H1 (cell line): Measurements from ENCODE around the gene SHISA6. TPM values are rescaled to one million over a fixed set of nuclear protein-coding genes. Genes with fewer than 3 reads are reported as not detected.

Experiments
- CTCF ChIA-PET: fragments of 300-600 bp; sonication (Branson Sonifier 250); formaldehyde crosslinking; loops from one replicate; lab custom pipeline; 2021; ENCODE audit not compliant: partially characterized antibody; lab: Charles Lee
- POLR2A ChIA-PET: fragments of 300-600 bp; sonication (Branson Sonifier 250); formaldehyde crosslinking; loops from one replicate; lab custom pipeline; 2021; ENCODE audit warnings: inconsistent platforms; ENCODE audit not compliant: partially characterized antibody; lab: Charles Lee
- DNase-seq, 2 experiments: peaks; one replicate each; pipeline versions ENCODE4 v3.0.0 to v3.0.0-alpha.2; 2010 to 2022; ENCODE audit warnings: low spot score in 2 of 2, low read depth in 1 of 2, mixed read lengths in 1 of 2
- FAIRE-seq: peaks from 2 replicates; lab custom pipeline; 2011; peaks lifted over from hg19 to GRCh38; lab: Jason Lieb, UNC
- H2AFZ ChIP-seq: 2 replicates; pipeline ENCODE4 v1.8.1; 2012; ENCODE audit warnings: low read length, inconsistent platforms
- H2AK5ac ChIP-seq: 2 replicates; pipeline ENCODE4 v1.6.1; 2013; ENCODE audit warnings: low read depth, low read length
- H2BK120ac ChIP-seq: replicated peaks from 2 replicates; pipeline ENCODE3; 2013; ENCODE audit warnings: low read depth, low read length, inconsistent platforms
- H2BK12ac ChIP-seq: 2 replicates; pipeline ENCODE4 v1.6.1; 2013; ENCODE audit warnings: low read depth, low read length
- H2BK15ac ChIP-seq: 2 replicates; pipeline ENCODE4 v1.6.1; 2013; ENCODE audit warnings: low read length
- H2BK20ac ChIP-seq: 2 replicates; pipeline ENCODE4 v1.6.1; 2013; ENCODE audit warnings: low read length
- H2BK5ac ChIP-seq: 2 replicates; pipeline ENCODE4 v1.6.1; 2013; ENCODE audit warnings: low read depth, low read length
- H3K14ac ChIP-seq: 2 replicates; pipeline ENCODE4 v1.6.1; 2013; ENCODE audit warnings: inconsistent platforms; ENCODE audit not compliant: insufficient read length
- H3K18ac ChIP-seq: 2 replicates; pipeline ENCODE4 v1.6.1; 2013; ENCODE audit warnings: low read length; ENCODE audit errors: extremely low read depth
- H3K23ac ChIP-seq: 2 replicates; pipeline ENCODE4 v1.6.1; 2013; ENCODE audit warnings: inconsistent platforms; ENCODE audit not compliant: insufficient read length
- H3K23me2 ChIP-seq: 2 replicates; pipeline ENCODE4 v1.6.1; 2013; ENCODE audit warnings: low read depth, low read length
- H3K27ac ChIP-seq: 2 replicates; pipeline ENCODE4 v1.6.1; 2011; ENCODE audit warnings: low read depth, low read length, inconsistent platforms
- H3K27me3 ChIP-seq, 4 experiments: replicated peaks in 1 of 4; 1 replicate in 1 of 4; 2 replicates in 3 of 4; pipeline versions ENCODE4 v1.6.1 to v1.8.1; 2011 to 2013; ENCODE audit warnings: low read length in 3 of 4, mild to moderate bottlenecking in 3 of 4, inconsistent platforms in 2 of 4, mixed read lengths in 2 of 4, moderate library complexity in 1 of 4; ENCODE audit not compliant: control insufficient read depth in 3 of 4, insufficient read depth in 3 of 4; ENCODE audit errors: extremely low read depth in 1 of 4
- H3K36me3 ChIP-seq, 4 experiments: 2 replicates each; pipeline versions ENCODE4 v1.6.1 to v1.8.1; 2011 to 2013; ENCODE audit warnings: mild to moderate bottlenecking in 4 of 4, low read length in 3 of 4, moderate library complexity in 2 of 4, control low read depth in 1 of 4, inconsistent platforms in 1 of 4; ENCODE audit not compliant: insufficient read depth in 4 of 4, control insufficient read depth in 2 of 4
- H3K4ac ChIP-seq: replicated peaks from 2 replicates; pipeline ENCODE3; 2013; ENCODE audit warnings: low read length, low read depth, mixed read lengths, inconsistent platforms; ENCODE audit not compliant: insufficient read length
- H3K4me1 ChIP-seq, 4 experiments: replicated peaks in 1 of 4; 1 replicate in 1 of 4; 2 replicates in 3 of 4; pipeline versions ENCODE4 v1.6.1 to v1.8.1; 2011 to 2013; ENCODE audit warnings: low read length in 3 of 4, inconsistent platforms in 2 of 4, mixed read lengths in 1 of 4; ENCODE audit not compliant: insufficient read depth in 4 of 4, control insufficient read depth in 3 of 4
- H3K4me2 ChIP-seq, 2 experiments: 2 replicates each; pipeline versions ENCODE4 v1.6.1 to v1.8.1; 2011 to 2013; ENCODE audit warnings: low read depth in 2 of 2, low read length in 2 of 2, control low read depth in 1 of 2, inconsistent platforms in 1 of 2, mild to moderate bottlenecking in 1 of 2; ENCODE audit not compliant: insufficient read depth in 1 of 2
- H3K4me3 ChIP-seq, 4 experiments: fragments of 200-600, 300-600 bp in 1 of 4; sonication (generic), shearing (Covaris generic), sonication (Bioruptor Twin) in 1 of 4; 2 replicates each; pipeline versions ENCODE4 v1.5.1 to v1.8.1; 2011 to 2016; ENCODE audit warnings: low read length in 4 of 4, low read depth in 3 of 4, control low read depth in 2 of 4, inconsistent platforms in 2 of 4, mild to moderate bottlenecking in 2 of 4, mixed read lengths in 1 of 4, moderate library complexity in 1 of 4; ENCODE audit not compliant: insufficient read depth in 2 of 4; ENCODE audit errors: extremely low read depth in 1 of 4
- H3K56ac ChIP-seq: replicated peaks from 2 replicates; pipeline ENCODE3; 2013; ENCODE audit warnings: low read depth, mild to moderate bottlenecking, mixed read lengths, low read length, inconsistent platforms; ENCODE audit not compliant: insufficient read length
- H3K79me1 ChIP-seq: 2 replicates; pipeline ENCODE4 v1.6.1; 2013; ENCODE audit warnings: low read depth, low read length, control low read depth
- H3K79me2 ChIP-seq, 2 experiments: 2 replicates each; pipeline versions ENCODE4 v1.6.1 to v1.8.1; 2012 to 2013; ENCODE audit warnings: low read length in 2 of 2, mild to moderate bottlenecking in 2 of 2, inconsistent platforms in 1 of 2; ENCODE audit not compliant: insufficient read depth in 2 of 2, control insufficient read depth in 1 of 2
- H3K9ac ChIP-seq, 4 experiments: replicated peaks in 1 of 4; 1 replicate in 1 of 4; 2 replicates in 3 of 4; pipeline versions ENCODE4 v1.6.1 to v1.8.1; 2011 to 2013; ENCODE audit warnings: low read depth in 3 of 4, low read length in 3 of 4, control low read depth in 2 of 4, mild to moderate bottlenecking in 2 of 4, moderate library complexity in 2 of 4, inconsistent platforms in 1 of 4; ENCODE audit errors: extremely low read depth in 1 of 4
- H3K9me3 ChIP-seq, 2 experiments: 2 replicates each; pipeline versions ENCODE4 v1.6.1 to v1.8.1; 2012 to 2013; ENCODE audit warnings: mild to moderate bottlenecking in 2 of 2, moderate library complexity in 2 of 2, control low read depth in 1 of 2, inconsistent platforms in 1 of 2, low read depth in 1 of 2, low read length in 1 of 2, mixed read lengths in 1 of 2; ENCODE audit not compliant: insufficient read depth in 2 of 2
- H4K20me1 ChIP-seq, 2 experiments: replicated peaks in 1 of 2; 2 replicates each; pipeline versions ENCODE3 to v1.8.1; 2011 to 2013; ENCODE audit warnings: inconsistent platforms in 2 of 2, low read length in 2 of 2, mild to moderate bottlenecking in 1 of 2; ENCODE audit not compliant: insufficient read depth in 2 of 2, control insufficient read depth in 1 of 2
- H4K5ac ChIP-seq: 2 replicates; pipeline ENCODE4 v1.6.1; 2013; ENCODE audit warnings: low read length, low read depth, mixed read lengths, inconsistent platforms; ENCODE audit not compliant: insufficient read length
- H4K8ac ChIP-seq: 2 replicates; pipeline ENCODE4 v1.8.0; 2013; ENCODE audit warnings: mild to moderate bottlenecking, moderate library complexity, low read length, inconsistent platforms; ENCODE audit not compliant: insufficient read depth; ENCODE audit errors: extremely low read depth
- H4K91ac ChIP-seq: replicated peaks from 2 replicates; pipeline ENCODE3; 2013; ENCODE audit warnings: low read length, mixed read lengths, inconsistent platforms; ENCODE audit not compliant: insufficient read length
- CBX5 ChIP-seq: fragments of 300-800, 300-1000 bp; sonication (generic); IDR thresholded peaks from 2 replicates; pipeline ENCODE4 v1.7.1; 2016; ENCODE audit warnings: antibody characterized with exemption, low read length, low read depth
- CBX8 ChIP-seq: fragments of 300-800, 300-1000 bp; sonication (generic); IDR thresholded peaks from 2 replicates; pipeline ENCODE4 v1.7.1; 2016; ENCODE audit warnings: low read depth, low read length, borderline replicate concordance
- CREB1 ChIP-seq: IDR thresholded peaks from 2 replicates; pipeline ENCODE4 v1.6.1; 2012; ENCODE audit warnings: inconsistent platforms
- CTCF ChIP-seq, 3 experiments: IDR thresholded peaks; 1 replicate in 2 of 3; 2 replicates in 1 of 3; pipeline versions ENCODE4 v1.5.1 to v1.6.1; 2011; ENCODE audit warnings: low read length in 3 of 3, mild to moderate bottlenecking in 3 of 3, inconsistent platforms in 2 of 3, low read depth in 1 of 3, moderate library complexity in 1 of 3; ENCODE audit not compliant: insufficient read depth in 1 of 3; ENCODE audit errors: control extremely low read depth in 1 of 3
- HDAC6 ChIP-seq: IDR thresholded peaks from one replicate; pipeline ENCODE4 v1.7.1; 2012; ENCODE audit warnings: low read depth, mild to moderate bottlenecking, inconsistent platforms, low read length, moderate library complexity
- JUN ChIP-seq: IDR thresholded peaks from 2 replicates; pipeline ENCODE4 v1.6.1; 2011; ENCODE audit warnings: low read depth, mild to moderate bottlenecking, improper control_type of control experiment, low read length
- KDM1A ChIP-seq: fragments of 200-600, 300-600 bp; sonication (generic); IDR thresholded peaks from 2 replicates; pipeline ENCODE4 v1.7.1; 2016; ENCODE audit warnings: mild to moderate bottlenecking, low read length, borderline replicate concordance
- RXRA ChIP-seq: IDR thresholded peaks from 2 replicates; pipeline ENCODE4 v1.6.1; 2011; ENCODE audit warnings: low read depth, mild to moderate bottlenecking, low read length, moderate library complexity; ENCODE audit not compliant: insufficient read depth
- USF2 ChIP-seq: IDR thresholded peaks from 2 replicates; pipeline ENCODE4 v1.6.1; 2011; ENCODE audit warnings: low read length, improper control_type of control experiment
- WGBS, 2 experiments: shearing (Covaris generic) in 1 of 2; methylation state at CpG; one replicate each; pipeline versions ENCODE4 v1.1.6 to v1.1.7; 2013 to 2015; ENCODE audit warnings: low lambda C conversion rate in 2 of 2, mixed read lengths in 2 of 2, inconsistent platforms in 1 of 2, low coverage in 1 of 2, missing lambda C conversion rate in 1 of 2; ENCODE audit not compliant: insufficient replicate concordance in 2 of 2, insufficient coverage in 1 of 2, insufficient read length in 1 of 2; ENCODE audit errors: extremely low coverage in 1 of 2, missing lambda C conversion rate in 1 of 2; 5-methylcytosine and 5-hydroxymethylcytosine counted together
- polyA plus RNA-seq, 7 experiments: library from polyadenylated mRNA; depleted of rRNA in 3 of 7; stranded (reverse) in 5 of 7; unstranded in 2 of 7; fragments of >200 nt in 5 of 7; fragments of 200-250 nt in 2 of 7; gene quantifications; 1 replicate in 5 of 7; 2 replicates in 1 of 7; 4 replicates in 1 of 7; pipeline versions ENCODE4 v1.2.1 to v1.2.3, GENCODE V29; 2011 to 2013; ENCODE audit warnings: missing spikeins in 2 of 7, mixed read lengths in 2 of 7
- total RNA-seq: library from RNA; stranded (reverse); fragmentation: NEBNext Ultra II Directional; extraction: Animal tissue kit (Norgen Biotek cat#: 25700); gene quantifications from 2 replicates; pipeline ENCODE4 v1.2.1, GENCODE V29; 2021

SHISA6 gene
- total and polyA plus RNA-seq, 2 of the 8 experiments (the other 6 are each of a cell fraction or from before 2014, with no cell fraction given): 2.9 to 4.8 TPM

- Histone ChIP-seq H4K91ac (no peak overlapping the region), H4K8ac (no peak overlapping the region), H2BK120ac (no peak overlapping the region), H3K14ac (no peak overlapping the region), H2BK5ac (no peak overlapping the region), H3K18ac (no peak overlapping the region; the same call in 1 of the 2 replicates), H2AFZ (no peak overlapping the region), H3K23ac (no peak overlapping the region), H3K79me2 (no peaks in the 10 kb centered on the region), H3K4me1 (peaks cover 0 to 11% (median 3%) of the 10 kb centered on the region in 4 experiments; a peak in 5 of 7 replicates), H3K27me3 (no peaks in the 10 kb centered on the region), H3K4me3 (no peak overlapping the region), H3K79me1 (no peaks in the 10 kb centered on the region), H3K9me3 (no peaks in the 10 kb centered on the region), H4K20me1 (no peaks in the 10 kb centered on the region), H3K36me3 (no peaks in the 10 kb centered on the region), H2BK15ac (no peak overlapping the region), H3K9ac (no peak overlapping the region), H3K27ac (no peak overlapping the region), H3K23me2 (no peaks in the 10 kb centered on the region)
- ChIA-PET CTCF (interaction anchor here (1.0 to 1.1 kb wide), 2 partner anchors 26 to 39 kb away, joined by 3 read pairs; no protein-coding TSS in a partner anchor), POLR2A (no interaction called here)
- 86% methylated on average over 5 of the region's 5 CpGs; no CpG with 5 or more reads in 1 of the 2 experiments for WGBS, 2 experiments
- DNase-seq: no peak
- TF ChIP-seq USF2 (no peak), RXRA (no peak), CREB1 (no peak), CBX8 (no peak), HDAC6 (no peak), KDM1A (no peak), JUN (no peak), CBX5 (no peak), CTCF (IDR thresholded peaks at IDR 0.05; ENCODE audit: control extremely low read depth in 1 of 3, insufficient read depth in 1 of 3, low read depth in 1 of 3, low read length in 3 of 3) (no peak)
- TF ChIP-seq, all 59 proteins: peak for 0
- Histone ChIP-seq H3K4ac (no peak overlapping the region), H2AK5ac (no peak overlapping the region), H3K4me2 (no peak overlapping the region), H4K5ac (no peak overlapping the region), H3K56ac (no peak overlapping the region), H2BK20ac (no peak overlapping the region), H2BK12ac (no peak overlapping the region)
- FAIRE-seq: no peak
These were observed 95.3 kb downstream of the SHISA6 start for GRCh38 chr17:11336290-11336689.
